Measurements from ENCODE around the gene PAK3.

DNA sequence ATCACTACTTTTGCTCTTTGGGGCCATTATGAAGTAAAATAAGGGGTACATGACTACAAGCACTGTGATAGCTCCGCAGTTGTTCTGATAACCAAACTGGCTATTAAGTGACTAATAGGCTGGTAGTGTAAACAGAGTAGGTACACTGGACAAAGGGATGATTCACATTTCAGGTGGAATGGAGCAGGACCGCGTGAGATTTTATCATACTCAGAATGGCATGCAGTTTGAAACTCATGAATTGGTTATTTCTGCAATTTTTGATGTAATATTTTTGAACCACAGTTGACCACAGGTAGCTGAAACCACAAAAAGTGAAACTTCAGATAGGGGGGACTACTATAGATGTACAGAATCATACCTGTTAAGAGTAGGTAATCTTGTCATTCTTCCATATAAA lies 55.8 kb downstream of the PAK3 start:
- TF ChIP-seq, protein P1, sequence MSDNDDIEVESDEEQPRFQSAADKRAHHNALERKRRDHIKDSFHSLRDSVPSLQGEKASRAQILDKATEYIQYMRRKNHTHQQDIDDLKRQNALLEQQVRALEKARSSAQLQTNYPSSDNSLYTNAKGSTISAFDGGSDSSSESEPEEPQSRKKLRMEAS (IDR thresholded peaks at IDR 0.05; ENCODE audit: low read depth, low read length): no peak
- TF ChIP-seq, protein P2, sequence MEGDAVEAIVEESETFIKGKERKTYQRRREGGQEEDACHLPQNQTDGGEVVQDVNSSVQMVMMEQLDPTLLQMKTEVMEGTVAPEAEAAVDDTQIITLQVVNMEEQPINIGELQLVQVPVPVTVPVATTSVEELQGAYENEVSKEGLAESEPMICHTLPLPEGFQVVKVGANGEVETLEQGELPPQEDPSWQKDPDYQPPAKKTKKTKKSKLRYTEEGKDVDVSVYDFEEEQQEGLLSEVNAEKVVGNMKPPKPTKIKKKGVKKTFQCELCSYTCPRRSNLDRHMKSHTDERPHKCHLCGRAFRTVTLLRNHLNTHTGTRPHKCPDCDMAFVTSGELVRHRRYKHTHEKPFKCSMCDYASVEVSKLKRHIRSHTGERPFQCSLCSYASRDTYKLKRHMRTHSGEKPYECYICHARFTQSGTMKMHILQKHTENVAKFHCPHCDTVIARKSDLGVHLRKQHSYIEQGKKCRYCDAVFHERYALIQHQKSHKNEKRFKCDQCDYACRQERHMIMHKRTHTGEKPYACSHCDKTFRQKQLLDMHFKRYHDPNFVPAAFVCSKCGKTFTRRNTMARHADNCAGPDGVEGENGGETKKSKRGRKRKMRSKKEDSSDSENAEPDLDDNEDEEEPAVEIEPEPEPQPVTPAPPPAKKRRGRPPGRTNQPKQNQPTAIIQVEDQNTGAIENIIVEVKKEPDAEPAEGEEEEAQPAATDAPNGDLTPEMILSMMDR (IDR thresholded peaks at IDR 0.05; ENCODE audit: low read depth, low read length): no peak

Data from NB4 (cell line).